Stimulated activated CD8-positive, alpha-beta memory T cell treated with anti-CD3 and anti-CD28 coated beads, Interleukin-15, amount 100 ng/mL, for 24 hours (primary cell): ENCODE results near the gene KRT6C.
"Not testable (repeated sequence)": the region's sequence is repeated elsewhere in the genome, so short reads cannot be mapped to it uniquely, and the experiment has no call there.

Experiments used
- DNase-seq: peaks from one replicate; pipeline ENCODE4 v3.0.0-alpha.2; 2020; ENCODE audit warnings: low read depth

The KRT6C gene

DNA sequence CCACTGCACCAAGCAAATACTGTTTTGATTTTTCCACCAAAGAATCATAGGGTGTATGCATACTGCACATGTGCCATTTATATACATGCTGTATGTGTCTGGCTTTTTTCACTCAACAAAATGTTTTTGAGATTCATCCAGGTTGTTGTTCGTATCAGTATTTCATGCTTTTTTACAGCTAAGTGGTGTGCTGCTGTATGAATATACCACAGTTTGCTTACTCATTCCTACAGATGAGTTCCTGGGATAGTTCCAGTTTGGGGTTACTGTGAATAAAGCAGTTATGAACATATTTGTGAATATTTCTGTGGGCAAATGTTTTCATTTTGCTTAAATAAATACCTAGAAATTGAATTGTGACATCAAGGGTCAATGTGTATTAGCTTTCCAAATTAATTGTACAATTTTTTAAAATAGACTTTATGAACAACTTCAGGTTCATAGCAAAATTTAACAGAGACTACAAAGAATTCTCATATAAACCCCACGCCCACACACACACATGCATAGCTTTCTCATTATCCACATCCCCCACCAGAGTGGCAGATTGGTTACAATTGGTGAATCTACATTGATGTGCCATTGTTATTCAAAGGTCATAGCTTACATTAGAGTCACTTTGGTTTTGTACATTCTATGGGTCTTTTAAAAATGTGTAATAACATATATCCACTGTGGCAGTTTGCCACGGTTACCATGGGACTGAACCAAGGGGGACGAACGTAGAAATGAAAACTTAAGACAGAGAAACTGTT, 26.4 kb upstream of the KRT6C start:
- DNase-seq, result no peak

DNA sequence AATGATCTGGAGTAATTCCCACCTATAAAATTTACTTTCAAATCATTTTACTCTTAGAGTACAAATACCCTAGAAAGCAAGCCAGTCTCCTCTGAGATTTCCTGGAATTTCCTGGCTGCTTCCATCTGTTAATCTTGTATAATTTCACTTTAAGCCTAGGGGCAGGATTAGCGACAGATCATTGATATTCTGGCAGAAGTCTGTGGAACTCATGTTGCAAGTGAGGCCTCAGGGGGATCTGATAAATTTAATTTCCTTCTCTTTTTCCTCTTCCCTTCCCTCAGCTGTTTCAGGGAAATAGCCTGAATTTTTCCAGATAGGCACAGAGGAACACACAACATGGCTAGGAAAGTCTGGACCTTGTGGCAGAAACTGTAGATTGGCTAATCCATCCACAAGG, 25.3 kb upstream of the KRT6C start:
- no peak for DNase-seq

DNA sequence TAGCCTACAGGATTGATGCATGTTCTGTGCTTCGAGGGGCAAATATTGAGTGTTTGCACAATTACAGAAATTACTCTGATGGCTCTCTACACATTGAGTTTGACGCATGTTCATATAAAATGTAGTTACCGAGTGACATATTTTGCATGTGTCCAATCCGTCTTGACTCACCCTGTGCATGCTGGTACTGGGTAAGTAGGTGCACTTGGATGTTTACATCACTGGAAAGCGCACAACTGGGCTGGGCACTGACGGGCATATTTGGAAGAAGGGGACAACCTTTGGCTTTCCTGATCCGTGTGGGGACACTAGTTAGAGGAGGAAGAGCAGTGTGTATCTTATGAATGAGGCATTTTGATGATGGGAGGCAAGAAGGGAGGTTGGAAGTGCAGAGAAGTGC, 24.4 kb upstream of the KRT6C start:
- DNase-seq, result no peak

DNA sequence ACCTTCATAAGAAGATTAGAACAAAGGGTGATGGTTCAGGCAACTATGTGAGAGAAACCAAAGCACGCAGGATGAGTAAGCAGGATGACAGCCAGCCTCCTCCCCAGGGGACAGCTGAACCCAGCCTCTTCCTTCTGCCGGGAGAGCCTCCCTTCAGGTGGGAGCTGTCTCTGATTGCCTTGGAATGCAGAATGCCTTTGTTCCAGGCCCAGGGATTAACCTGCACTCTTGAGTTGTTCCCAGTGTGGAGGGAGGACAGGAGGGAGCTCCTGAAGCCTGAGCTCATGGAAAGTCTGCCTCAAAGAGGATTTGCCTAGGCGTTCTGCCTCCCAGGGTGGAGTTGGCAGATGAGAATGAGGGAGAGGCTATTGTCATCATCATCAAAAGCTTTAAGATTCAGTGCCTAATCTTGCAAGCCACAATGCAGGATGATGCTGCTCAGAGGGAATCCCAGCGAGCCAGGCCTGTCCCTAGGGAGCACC, 23.0 kb upstream of the KRT6C start:
- DNase-seq, result no peak

DNA sequence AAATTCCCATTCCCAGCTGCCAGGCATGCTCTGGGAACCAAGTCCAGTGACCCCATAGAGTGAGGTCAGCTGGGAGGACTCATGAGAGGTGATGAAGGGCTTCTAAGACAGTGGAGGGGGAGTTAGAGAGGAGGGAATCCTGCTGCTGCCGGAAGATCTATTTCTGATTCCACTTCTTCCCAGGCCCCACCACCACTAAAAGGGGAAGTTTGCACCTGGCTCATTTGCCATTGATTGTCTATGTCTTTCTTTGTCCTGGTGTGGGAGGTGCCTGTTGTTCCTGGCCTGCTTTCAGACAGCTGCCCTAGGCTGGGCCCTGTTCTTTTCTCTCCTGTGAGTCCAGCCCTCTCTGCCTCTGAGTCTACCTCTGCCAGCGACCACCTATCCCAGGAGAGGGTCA, 22.4 kb upstream of the KRT6C start:
- no peak for DNase-seq

DNA sequence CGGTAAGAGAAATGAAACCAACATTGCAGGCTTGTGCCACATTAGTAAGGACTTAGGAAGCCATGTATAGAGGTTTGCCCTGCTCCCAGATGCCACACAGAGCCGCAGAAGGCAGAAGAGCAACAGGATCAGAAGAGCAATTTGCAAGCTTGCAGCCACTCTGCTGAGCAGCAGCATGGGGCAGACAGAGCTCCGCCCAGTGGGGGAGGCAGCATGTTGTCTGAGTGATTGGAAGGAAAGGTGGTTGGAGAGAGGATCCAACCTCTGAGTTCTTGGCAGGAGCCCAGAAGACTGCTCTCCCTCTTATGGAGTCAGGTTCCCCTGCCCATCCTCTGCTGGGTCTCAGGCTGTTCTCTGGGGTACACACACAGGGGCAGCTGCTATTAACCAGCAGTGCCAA, 21.8 kb upstream of the KRT6C start:
- no peak for DNase-seq

DNA sequence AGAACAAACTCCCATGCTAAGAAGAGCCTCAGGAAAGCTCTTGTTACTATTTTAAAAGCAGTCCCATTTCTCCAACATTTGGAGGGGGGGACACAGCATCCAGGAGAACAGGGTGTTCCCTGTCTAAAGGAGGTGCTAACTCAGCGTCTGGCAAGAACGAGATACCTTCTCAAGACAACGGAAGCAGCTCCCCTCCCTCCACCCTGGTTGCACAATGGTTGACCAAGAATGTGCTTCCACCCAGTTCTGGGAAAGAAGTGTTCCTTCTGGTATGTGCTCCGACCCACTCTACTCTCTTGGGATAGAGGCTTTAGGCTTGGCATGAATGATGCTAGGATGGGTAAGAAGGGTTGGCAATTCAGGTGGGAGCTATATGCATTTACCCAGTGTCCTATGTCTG, 20.9 kb upstream of the KRT6C start:
- DNase-seq, result no peak

DNA sequence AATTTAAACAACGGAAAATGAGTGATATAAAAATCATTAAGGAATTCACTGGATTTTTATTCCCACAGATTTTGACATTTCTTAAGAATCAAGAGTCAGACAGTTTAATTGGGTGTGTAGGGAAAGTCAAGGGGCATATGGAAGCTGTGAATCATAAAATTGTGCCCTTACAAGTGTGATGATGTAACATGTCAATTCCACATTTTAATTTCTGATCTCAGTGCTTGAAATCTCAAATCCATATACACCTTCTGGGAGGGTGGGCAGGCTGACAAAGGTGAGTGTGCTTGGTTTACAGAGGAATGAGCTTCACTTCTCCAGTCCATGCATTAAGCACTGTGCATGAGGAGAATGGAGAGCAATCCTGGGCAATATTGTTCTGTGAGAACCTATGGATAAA, 20.5 kb upstream of the KRT6C start:
- DNase-seq, result no peak

DNA sequence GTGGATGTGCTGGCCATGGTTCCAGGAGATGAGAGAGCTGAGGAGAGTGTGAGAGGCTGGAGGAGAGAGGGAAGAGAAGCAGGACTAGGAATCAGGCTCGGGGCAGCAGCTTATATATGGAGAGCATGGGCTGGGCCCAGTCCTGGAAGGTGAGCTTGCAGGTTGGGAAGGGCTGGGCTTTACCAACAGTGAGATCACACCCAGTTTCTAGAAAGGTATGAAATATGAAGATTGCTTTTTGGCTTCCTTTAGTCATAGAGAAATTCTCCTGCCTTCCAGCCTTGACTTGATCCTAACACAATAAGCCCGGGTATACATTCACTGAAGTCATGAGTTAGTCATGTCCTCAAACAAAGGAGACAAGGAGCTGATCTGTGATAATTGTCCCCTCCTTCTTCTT, 19.6 kb upstream of the KRT6C start, which contains the start of gene KRT6A:
Gene KRT6A, minus strand, starts transcription at position 86 of the 400 bp plus-strand sequence. Its CDS starts 69 bp downstream, at position 17.
- DNase-seq, result no peak

DNA sequence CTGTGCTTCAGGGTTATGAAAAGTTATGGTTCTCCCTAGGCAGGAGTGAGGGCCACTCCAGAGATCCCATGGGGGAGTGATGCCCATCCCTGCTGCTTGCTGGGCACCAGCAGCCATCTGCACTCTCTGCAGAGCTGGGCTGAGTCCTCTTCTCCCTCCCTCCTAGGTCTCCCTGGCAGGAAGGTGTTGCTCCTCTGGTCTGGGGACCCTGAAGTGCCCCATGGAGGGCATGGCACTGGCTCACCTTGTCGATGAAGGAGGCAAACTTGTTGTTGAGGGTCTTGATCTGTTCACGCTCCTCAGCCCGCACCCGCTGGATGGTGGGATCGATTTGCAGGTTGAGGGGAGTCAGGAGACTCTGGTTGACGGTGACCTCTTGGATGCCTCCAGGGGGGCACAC, 18.8 kb upstream of the KRT6C start:
- not testable (repeated sequence) for DNase-seq

DNA sequence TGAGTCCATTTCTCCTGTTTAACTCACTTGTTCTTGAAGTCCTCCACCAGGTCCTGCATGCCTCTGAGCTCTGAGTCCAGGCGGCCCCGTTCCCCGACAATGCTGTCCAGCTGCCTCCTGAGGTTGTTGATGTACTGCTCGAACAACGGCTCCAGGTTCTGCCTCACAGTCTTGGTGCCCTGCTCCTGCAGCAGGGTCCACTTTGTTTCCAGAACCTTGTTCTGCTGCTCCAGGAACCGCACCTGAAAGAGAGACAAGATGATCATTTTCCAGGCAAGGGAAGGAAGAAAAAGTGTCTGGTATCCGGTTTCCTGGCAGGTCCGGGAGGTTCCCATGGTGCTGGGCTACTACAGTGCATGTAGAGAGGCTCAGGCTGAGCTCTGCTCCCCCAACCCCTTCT, 17.9 kb upstream of the KRT6C start:
- not testable (repeated sequence) for DNase-seq

DNA sequence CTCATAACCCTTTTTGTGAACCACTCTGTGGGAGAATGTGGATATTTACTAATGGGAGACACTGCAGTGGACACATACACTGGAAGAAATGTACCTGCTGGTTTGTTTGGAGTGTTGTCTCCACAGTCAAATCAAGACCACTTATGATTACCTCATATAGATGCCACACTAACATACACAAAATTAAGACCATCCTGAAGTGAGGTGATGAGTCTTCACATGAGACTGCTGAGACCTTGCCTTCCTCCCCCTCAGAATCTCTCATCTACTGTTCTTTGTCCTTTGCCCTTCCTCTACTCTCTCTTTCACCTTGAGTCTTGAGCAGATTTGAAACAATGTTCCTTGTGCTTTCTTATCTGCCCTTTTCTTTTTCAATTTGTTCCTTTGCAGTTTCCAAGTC, 15.1 kb upstream of the KRT6C start:
- no peak for DNase-seq

DNA sequence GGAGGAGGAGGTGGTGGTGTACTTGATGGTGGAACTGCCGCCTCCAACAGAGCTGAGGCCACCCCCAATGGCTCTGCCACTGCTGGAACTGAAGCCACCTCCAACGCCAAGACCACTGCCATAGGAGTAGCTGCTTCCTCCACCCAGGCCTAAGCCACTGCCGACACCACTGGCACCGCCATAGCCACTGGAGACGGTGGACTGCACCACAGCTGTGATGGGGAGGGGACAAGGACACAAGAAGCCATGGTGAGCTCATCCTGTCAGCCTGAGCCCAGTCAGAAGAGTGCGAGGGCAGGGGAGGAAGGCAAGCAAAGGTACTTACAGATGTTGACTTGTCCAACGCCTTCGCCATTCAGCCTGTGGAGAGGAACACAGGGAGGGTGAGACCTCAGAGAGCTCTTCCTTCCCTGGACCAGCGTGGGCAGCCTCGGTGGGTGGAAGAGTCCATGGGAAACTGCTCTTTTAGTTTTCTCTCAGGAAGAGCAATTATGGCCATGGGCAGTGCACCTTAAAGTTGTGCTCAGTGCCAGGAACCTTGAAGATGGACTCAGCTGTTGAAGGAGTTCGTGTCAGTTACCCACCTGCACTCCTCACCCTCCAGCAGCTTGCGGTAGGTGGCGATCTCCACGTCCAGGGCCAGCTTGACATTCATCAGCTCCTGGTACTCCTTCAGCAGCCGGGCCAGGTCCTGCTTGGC, 14.3 kb upstream of the KRT6C start:
- DNase-seq, result not testable (repeated sequence)

DNA sequence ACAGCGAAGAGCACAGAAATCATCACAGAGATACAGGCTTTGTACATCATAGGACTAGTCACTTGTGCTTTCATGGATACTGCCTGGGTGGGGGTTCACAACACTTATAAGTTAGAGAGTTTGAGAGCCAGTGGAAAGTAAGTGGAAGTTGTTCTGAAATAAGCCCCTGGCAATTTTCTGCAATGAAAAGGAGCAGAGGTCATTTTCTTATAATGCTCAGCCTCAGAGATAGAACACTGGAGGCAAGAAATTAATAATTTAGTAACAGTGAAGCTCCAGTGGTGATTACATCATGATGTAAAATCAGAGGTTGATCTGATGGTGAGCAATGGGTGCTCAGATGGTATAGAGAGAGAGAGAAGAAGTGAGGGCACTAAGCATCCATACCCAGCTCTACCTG, 13.6 kb upstream of the KRT6C start:
- no peak for DNase-seq

DNA sequence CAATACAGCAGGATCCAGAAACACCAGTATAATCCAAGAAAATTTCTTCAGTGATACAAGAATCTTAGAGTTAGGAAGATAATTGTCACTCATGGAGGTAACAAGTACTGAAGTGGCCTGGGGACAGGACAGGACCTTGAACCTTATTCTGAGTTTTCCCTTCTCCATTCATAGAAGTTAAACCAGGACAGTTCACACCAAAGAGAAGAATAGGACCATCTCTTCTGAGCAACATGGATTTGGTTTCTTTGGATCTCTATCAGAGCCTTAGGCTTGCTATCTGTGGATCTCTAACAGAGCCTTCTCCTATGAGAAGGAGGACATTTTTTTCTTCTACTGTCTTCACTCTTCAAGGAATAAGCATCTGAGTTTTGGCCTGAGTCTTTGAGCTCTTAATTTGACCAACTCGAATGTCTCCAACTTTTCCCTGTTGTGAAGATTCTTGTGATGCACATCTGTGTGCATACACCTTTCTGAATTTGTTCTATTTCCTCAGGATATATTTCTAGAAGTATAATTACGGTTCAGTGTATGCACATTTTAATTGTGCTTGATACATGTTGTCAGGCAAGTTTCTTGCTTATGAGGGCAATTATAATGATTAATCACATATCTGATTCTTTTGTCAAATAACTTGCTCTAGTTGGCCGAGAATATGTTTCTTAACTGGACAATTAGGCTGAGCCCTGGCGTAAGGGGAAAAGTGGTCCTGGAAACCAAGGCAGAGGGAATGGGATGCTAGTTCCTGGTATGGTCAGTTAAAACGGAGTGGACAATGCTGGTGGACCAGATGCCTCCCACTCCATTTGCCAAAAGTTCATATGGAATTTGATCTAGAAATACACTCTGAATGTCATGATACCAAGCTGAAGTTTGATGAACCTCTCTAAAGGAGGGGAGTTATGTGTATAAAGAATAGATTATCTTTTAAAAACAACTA, 12.8 kb upstream of the KRT6C start:
- no peak for DNase-seq

DNA sequence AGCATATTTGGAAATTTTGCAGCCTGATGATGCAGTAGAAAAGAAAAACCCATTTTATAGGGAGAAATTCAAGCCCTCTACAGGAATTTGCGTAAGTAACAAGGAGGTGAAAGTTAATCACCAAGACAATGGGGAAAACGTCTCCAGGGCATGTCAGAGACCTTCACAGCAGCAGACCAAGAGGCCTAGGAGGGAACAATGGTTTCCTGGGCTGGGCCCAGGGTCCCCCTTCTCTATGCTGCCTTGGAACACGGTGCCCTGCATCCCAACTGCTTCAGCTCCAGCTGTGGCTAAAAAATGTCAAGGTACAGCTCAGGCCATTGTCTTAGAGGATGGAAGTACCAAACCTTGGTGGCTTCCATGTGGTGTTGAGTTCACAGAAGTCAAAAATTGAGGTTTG, 6.5 kb upstream of the KRT6C start:
- DNase-seq, result no peak

DNA sequence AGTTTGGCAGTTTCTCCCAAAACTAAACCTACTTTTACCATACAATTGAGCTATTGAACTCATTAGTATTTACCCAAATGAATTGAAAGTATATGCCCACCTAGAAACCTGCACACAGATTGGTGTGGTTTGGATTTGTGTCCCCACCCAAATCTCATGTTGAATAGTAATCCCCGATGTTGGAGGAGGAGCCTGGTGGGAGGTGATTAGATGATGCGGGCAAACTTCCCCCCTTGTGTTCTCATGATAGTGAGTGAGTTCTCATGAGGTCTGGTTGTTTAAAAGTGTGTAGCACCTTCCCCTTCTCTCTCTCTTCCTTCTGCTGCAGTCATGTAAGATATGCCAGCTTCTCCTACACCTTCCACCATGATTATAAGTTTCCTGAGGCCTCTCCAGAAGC, 4.0 kb upstream of the KRT6C start:
- DNase-seq, result no peak

DNA sequence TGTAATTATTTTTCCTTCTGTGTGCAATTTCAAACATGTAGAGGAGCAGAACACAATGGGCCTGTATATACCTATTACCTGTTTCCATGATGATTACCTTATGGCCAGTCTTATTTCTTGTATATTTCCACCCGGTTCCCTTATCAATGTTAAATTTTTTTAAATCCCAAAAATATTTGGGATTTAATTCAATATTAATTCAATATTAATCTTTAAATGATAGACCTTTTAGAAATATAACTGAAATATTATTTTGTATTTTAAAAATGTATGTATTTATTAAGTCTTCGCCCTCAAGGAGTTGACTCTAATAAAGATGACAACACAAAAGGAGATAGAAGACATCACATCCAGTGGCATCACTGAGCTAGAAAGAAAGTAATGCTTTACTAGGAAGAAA, 607 bp upstream of the KRT6C start:
- DNase-seq, result no peak

DNA sequence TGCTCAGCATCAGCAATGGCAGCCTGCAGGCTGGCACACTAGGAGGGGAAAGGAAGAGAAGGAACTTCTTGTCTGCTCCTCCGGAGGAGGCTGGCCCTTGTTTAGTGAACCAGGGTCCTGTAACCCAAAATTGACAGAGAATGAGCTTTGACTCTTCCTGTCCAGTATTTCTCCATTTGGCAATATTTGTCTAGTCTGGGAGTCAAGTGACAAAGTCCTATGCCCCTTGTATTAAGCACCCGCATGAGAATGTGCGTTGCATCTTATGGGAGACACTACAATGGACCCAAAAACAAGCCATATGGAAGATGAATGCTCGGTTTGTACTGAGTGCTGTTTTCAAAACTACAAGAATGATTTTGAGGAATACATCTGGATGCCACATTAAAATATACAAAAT, 3.8 kb downstream of the KRT6C start:
- DNase-seq, result no peak

DNA sequence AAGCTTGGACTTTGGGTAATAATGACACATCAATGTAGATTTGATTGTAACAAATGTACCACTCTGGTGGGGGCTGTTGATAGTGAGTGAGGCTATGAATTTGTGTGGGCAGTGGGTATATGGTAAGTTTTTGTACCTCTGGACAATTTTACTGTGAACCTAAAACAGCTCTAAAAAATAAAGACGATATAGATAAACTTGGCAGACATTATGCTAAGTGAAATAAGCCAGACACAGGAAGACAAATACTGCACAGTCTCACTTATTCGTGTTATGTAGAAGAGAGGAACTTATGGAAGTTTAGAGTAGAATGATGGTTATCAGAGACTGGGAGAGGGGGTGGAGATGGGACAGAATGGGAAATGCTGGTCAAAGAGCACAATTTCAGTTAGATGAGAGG, 8.7 kb downstream of the KRT6C start:
- no peak for DNase-seq

DNA sequence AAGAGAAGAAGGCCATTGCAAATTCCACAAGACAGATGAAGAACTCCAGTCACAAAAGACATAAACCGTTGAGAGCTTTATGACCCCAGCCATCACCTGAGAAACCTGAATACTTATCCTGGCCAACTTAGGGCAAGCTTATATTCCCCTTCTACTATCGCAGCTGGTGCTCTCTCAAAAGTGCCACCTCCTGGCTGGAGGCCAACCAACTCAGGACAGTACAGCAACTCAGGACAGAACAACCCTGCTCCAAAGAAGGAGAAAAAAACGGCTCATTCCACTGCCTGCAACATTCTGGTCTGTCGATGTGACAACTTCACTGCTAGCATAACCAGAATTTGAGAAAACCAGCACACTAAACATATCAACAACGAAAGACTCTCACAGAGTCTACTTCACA, 11.9 kb downstream of the KRT6C start:
- DNase-seq, result no peak

DNA sequence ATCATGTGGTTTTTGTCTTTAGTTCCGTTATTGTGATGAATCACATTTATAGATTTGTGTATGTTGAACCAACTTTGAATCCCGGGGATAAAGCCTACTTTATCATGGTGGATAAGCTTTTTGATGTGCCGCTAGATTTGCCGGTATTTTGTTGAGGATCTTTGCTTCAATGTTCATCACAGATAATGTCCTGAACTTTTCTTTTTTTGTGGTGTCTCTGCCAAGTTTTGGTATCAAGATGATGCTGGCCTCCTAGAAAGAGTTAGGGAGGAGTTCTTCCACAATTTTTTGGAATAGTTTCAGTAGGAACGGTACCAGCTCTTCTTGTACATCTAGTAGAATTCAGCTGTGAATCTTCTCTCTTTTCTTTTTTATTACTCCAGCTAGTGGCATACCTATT, 14.7 kb downstream of the KRT6C start:
- no peak for DNase-seq

DNA sequence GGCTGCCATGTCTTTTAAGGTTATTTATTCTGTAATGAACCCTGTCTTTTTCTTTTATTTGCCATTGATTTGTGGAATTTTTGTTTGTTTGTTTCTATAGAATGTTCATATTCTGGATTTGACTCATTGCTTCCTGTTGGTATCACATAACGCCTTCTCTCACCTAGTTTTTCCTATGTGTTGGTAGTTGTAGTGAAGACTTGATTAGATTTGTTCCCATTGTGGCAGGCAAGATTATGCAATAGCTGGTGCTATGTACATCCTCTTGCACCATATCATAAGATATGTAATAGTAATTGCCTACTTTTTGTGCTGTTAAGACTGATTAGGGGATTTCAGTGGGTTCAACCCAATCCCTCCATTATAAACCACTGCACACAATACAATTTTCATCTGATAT, 17.8 kb downstream of the KRT6C start:
- DNase-seq, result no peak
